SK-N-SH (cell line): ENCODE measurements around the gene LIMS2. TPM values are rescaled to one million over a fixed set of nuclear protein-coding genes. Genes with fewer than 3 reads are reported as not detected.

Source experiments
- CTCF ChIA-PET: fragments of 300-600, 350-600 bp; formaldehyde crosslinking; extraction: SDS; loops from one replicate; lab custom pipeline; 2021; lab: Yijun Ruan, JAX
- POLR2A ChIA-PET: fragments of 350-600 bp; sonication (Branson Sonifier 250); formaldehyde crosslinking; extraction: SDS; loops from one replicate; lab custom pipeline; 2020; ENCODE audit warnings: antibody characterized with exemption, inconsistent platforms; lab: Yijun Ruan, JAX
- DNase-seq: peaks from one replicate; pipeline ENCODE4 v3.0.0; 2012
- H2AFZ ChIP-seq: fragments of 200-600 bp; sonication (generic); 2 replicates; pipeline ENCODE4 v1.8.1; 2016; ENCODE audit warnings: antibody characterized with exemption, mild to moderate bottlenecking, low read depth
- H3F3A ChIP-seq: fragments of 200-600 bp; sonication (generic); replicated peaks from 2 replicates; pipeline ENCODE3; 2016; ENCODE audit warnings: antibody characterized with exemption, mild to moderate bottlenecking; ENCODE audit not compliant: insufficient read depth
- H3K27ac ChIP-seq, 2 experiments: fragments of 200-500 bp in 1 of 2; fragments of 200-600 bp in 1 of 2; sonication (Bioruptor generic) in 1 of 2; sonication (generic), shearing (Covaris generic) in 1 of 2; 2 replicates each; pipeline versions ENCODE4 v1.5.1 to v1.6.1; 2014 to 2016; ENCODE audit warnings: low read depth in 2 of 2, inconsistent platforms in 1 of 2, low read length in 1 of 2, mild to moderate bottlenecking in 1 of 2, mixed read lengths in 1 of 2
- H3K27me3 ChIP-seq: fragments of 200-600 bp; sonication (generic), shearing (Covaris generic); 2 replicates; pipeline ENCODE4 v1.6.1; 2016; ENCODE audit warnings: mixed run types; ENCODE audit not compliant: insufficient read depth
- H3K36me3 ChIP-seq, 2 experiments: fragments of 200-500 bp in 1 of 2; fragments of 200-600 bp in 1 of 2; sonication (Bioruptor generic) in 1 of 2; sonication (generic) in 1 of 2; replicated peaks in 1 of 2; 2 replicates each; pipeline versions ENCODE3 to v1.5.1; 2014 to 2016; ENCODE audit warnings: low read length in 1 of 2, mild to moderate bottlenecking in 1 of 2; ENCODE audit not compliant: insufficient read depth in 2 of 2, control insufficient read depth in 1 of 2
- H3K4me1 ChIP-seq, 2 experiments: fragments of 200-500 bp in 1 of 2; fragments of 200-600 bp in 1 of 2; sonication (Bioruptor generic) in 1 of 2; sonication (generic), shearing (Covaris generic) in 1 of 2; 2 replicates each; pipeline versions ENCODE4 v1.5.1 to v1.6.1; 2014 to 2016; ENCODE audit warnings: low read depth in 1 of 2, low read length in 1 of 2, mixed run types in 1 of 2; ENCODE audit not compliant: insufficient read depth in 2 of 2, control insufficient read depth in 1 of 2
- H3K4me2 ChIP-seq: fragments of 200-600 bp; sonication (generic), shearing (Covaris generic); 2 replicates; pipeline ENCODE4 v1.6.1; 2017; ENCODE audit warnings: mixed run types
- H3K4me3 ChIP-seq, 2 experiments: fragments of 200-500 bp in 1 of 2; fragments of 200-600 bp in 1 of 2; sonication (Bioruptor generic) in 1 of 2; sonication (generic), shearing (Covaris generic) in 1 of 2; 2 replicates each; pipeline versions ENCODE4 v1.5.1 to v1.8.1; 2014 to 2016; ENCODE audit warnings: low read depth in 2 of 2, inconsistent platforms in 1 of 2, low read length in 1 of 2, mild to moderate bottlenecking in 1 of 2, mixed read lengths in 1 of 2, moderate library complexity in 1 of 2
- H3K79me2 ChIP-seq: fragments of 200-600 bp; sonication (generic); 2 replicates; pipeline ENCODE4 v1.8.1; 2017; ENCODE audit warnings: mild to moderate bottlenecking; ENCODE audit not compliant: insufficient read depth
- H3K9ac ChIP-seq: fragments of 200-600 bp; sonication (generic); 2 replicates; pipeline ENCODE4 v1.6.1; 2017; ENCODE audit warnings: mixed run types
- H3K9me2 ChIP-seq: fragments of 200-600 bp; sonication (generic); 2 replicates; pipeline ENCODE4 v1.6.1; 2017; ENCODE audit warnings: mixed run types
- H3K9me3 ChIP-seq: fragments of 200-600 bp; sonication (generic); 2 replicates; pipeline ENCODE4 v1.6.1; 2017; ENCODE audit warnings: mixed run types, mild to moderate bottlenecking, moderate library complexity
- H4K20me1 ChIP-seq: fragments of 200-600 bp; sonication (generic); 2 replicates; pipeline ENCODE4 v1.6.1; 2017; ENCODE audit warnings: mild to moderate bottlenecking, mixed run types; ENCODE audit not compliant: insufficient read depth
- CTCF ChIP-seq: fragments of 200-600 bp; sonication (generic); IDR thresholded peaks from 2 replicates; pipeline ENCODE4 v1.6.1; 2017; ENCODE audit warnings: antibody characterized with exemption, mild to moderate bottlenecking, moderate library complexity
- ELF1 ChIP-seq: IDR thresholded peaks from 2 replicates; pipeline ENCODE4 v1.4.0; 2012
- EP300 ChIP-seq, 2 experiments: IDR thresholded peaks; 2 replicates each; pipeline versions ENCODE4 v1.4.0 to v1.6.1; 2012; ENCODE audit warnings: borderline replicate concordance in 1 of 2, low read depth in 1 of 2, low read length in 1 of 2
- MXI1 ChIP-seq: IDR thresholded peaks from 2 replicates; pipeline ENCODE4 v1.6.1; 2012; ENCODE audit warnings: mild to moderate bottlenecking, low read depth, low read length, improper control_type of control experiment
- NRF1 ChIP-seq: IDR thresholded peaks from 2 replicates; pipeline ENCODE4 v1.6.1; 2012; ENCODE audit warnings: low read depth, mild to moderate bottlenecking, low read length
- REST ChIP-seq: IDR thresholded peaks from 2 replicates; pipeline ENCODE4 v1.6.1; 2012; ENCODE audit warnings: mild to moderate bottlenecking, low read depth, low read length, moderate library complexity
- SMC3 ChIP-seq: IDR thresholded peaks from 2 replicates; pipeline ENCODE4 v1.6.1; 2012; ENCODE audit warnings: low read depth, low read length, improper control_type of control experiment
- TAF1 ChIP-seq: IDR thresholded peaks from 2 replicates; pipeline ENCODE4 v1.6.1; 2012; ENCODE audit warnings: low read depth, mild to moderate bottlenecking, low read length, moderate library complexity, borderline replicate concordance
- USF1 ChIP-seq: IDR thresholded peaks from 2 replicates; pipeline ENCODE4 v1.4.0; 2012; ENCODE audit warnings: low read depth, borderline replicate concordance
- WGBS: methylation state at CpG from one replicate; pipeline ENCODE4 v1.1.6; 2017; ENCODE audit warnings: low lambda C conversion rate; 5-methylcytosine and 5-hydroxymethylcytosine counted together
- polyA plus RNA-seq, 3 experiments: library from polyadenylated mRNA; depleted of rRNA; stranded (reverse); fragments of >200 nt; gene quantifications; 2 replicates each; pipeline ENCODE4 v1.2.3, GENCODE V29; 2012
- TF ChIP-seq, protein P1 (sequence below): IDR thresholded peaks from 2 replicates; pipeline ENCODE4 v1.4.0; 2012; ENCODE audit warnings: low read depth

LIMS2 gene
- polyA plus RNA-seq, 1 of the 3 experiments (the other 2 are of a cell fraction), result 2.7 TPM

GRCh38 chr2:127701651-127702394 is 26.5 kb upstream of the LIMS2 start:
- TF ChIP-seq EP300 (IDR thresholded peaks at IDR 0.05; ENCODE audit: borderline replicate concordance in 1 of 2, low read depth in 1 of 2, low read length in 1 of 2) (no peak), TAF1 (0 out of 2 replicates have a peak, but pooled peaks have one; percentile 10), USF1 (no peak), SMC3 (no peak), MXI1 (peak; percentile 21; the same call in 1 of the 2 replicates), ELF1 (no peak), CTCF (no peak), REST (no peak), NRF1 (peak; percentile 40; the same call in 1 of the 2 replicates)
- TF ChIP-seq, protein P1, sequence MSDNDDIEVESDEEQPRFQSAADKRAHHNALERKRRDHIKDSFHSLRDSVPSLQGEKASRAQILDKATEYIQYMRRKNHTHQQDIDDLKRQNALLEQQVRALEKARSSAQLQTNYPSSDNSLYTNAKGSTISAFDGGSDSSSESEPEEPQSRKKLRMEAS, result peak; percentile 79
- POLR2A ChIA-PET, result interaction anchor here (0.7 to 1.3 kb wide), 8 partner anchors 9 to 293 kb away, joined by 3 to 7 read pairs (median 4); partner anchors contain the start of gene IWS1

More at GRCh38 chr2:127701651-127702394, 26.5 kb upstream of the LIMS2 start:
- peaks cover 30% of the 10 kb centered on the region for H3K79me2 ChIP-seq
- peak; percentile 87 for DNase-seq
- H3K9ac ChIP-seq, result peak overlapping the region; percentile 75
- CTCF ChIA-PET, result interaction anchor here (0.7 to 4.8 kb wide), 6 partner anchors 13 to 505 kb away, joined by 3 to 19 read pairs (median 3); no protein-coding TSS in a partner anchor
- no peaks in the 10 kb centered on the region for H3K9me3 ChIP-seq
- H2AFZ ChIP-seq, result peak overlapping the region; percentile 82; the same call in 1 of the 2 replicates
- H3K9me2 ChIP-seq, result no peaks in the 10 kb centered on the region
- H3F3A ChIP-seq, result peaks cover 24% of the 10 kb centered on the region
- WGBS, result 1% methylated on average over 9 of the region's 108 CpGs
- H4K20me1 ChIP-seq, result no peaks in the 10 kb centered on the region
- H3K4me1 ChIP-seq, result peaks cover 6 to 22% of the 10 kb centered on the region in 2 experiments; a peak in 3 of 4 replicates
- H3K4me2 ChIP-seq, result peak overlapping the region; percentile 97
- H3K27ac ChIP-seq, result peak overlapping the region; percentile 64 to 95
- peaks cover 27 to 43% of the 10 kb centered on the region in 2 experiments for H3K36me3 ChIP-seq
- H3K27me3 ChIP-seq, result no peaks in the 10 kb centered on the region
- peak overlapping the region; percentile 60 to 81 for H3K4me3 ChIP-seq
